SU-DHL-6 (cell line): ENCODE results near the gene TRAPPC10.

ENCODE experiments used
- EZH2phosphoT487 ChIP-seq: fragments of 200-600 bp; sonication (generic), shearing (Covaris generic); conservative IDR thresholded peaks from 2 replicates; pipeline ENCODE4 v1.6.1; 2018; ENCODE audit warnings: mild to moderate bottlenecking, antibody characterized with exemption, low read length, moderate library complexity, mixed read lengths
- TF ChIP-seq, protein P1 (sequence below): fragments of 200-600 bp; sonication (generic); IDR thresholded peaks from one replicate; pipeline ENCODE4 v1.5.1; 2017; ENCODE audit warnings: antibody characterized with exemption, mild to moderate bottlenecking, low read length, moderate library complexity; ENCODE audit not compliant: insufficient read depth, poor library complexity, severe bottlenecking

GRCh38 chr21:43991447-43991991 is 20.6 kb upstream of the TRAPPC10 start:
- TF ChIP-seq, protein P1, sequence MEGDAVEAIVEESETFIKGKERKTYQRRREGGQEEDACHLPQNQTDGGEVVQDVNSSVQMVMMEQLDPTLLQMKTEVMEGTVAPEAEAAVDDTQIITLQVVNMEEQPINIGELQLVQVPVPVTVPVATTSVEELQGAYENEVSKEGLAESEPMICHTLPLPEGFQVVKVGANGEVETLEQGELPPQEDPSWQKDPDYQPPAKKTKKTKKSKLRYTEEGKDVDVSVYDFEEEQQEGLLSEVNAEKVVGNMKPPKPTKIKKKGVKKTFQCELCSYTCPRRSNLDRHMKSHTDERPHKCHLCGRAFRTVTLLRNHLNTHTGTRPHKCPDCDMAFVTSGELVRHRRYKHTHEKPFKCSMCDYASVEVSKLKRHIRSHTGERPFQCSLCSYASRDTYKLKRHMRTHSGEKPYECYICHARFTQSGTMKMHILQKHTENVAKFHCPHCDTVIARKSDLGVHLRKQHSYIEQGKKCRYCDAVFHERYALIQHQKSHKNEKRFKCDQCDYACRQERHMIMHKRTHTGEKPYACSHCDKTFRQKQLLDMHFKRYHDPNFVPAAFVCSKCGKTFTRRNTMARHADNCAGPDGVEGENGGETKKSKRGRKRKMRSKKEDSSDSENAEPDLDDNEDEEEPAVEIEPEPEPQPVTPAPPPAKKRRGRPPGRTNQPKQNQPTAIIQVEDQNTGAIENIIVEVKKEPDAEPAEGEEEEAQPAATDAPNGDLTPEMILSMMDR: no peak
- no peak for TF ChIP-seq EZH2phosphoT487
